GM12864 (cell line): ENCODE data around the gene E2F4.

ENCODE experiments used
- DNase-seq: peaks from one replicate; pipeline ENCODE4 v3.0.0-alpha.2; 2011; ENCODE audit warnings: low read depth
- H3K4me3 ChIP-seq: 2 replicates; pipeline ENCODE4 v1.5.1; 2011; ENCODE audit warnings: mild to moderate bottlenecking, low read depth, low read length, control low read depth
- CTCF ChIP-seq: IDR thresholded peaks from 2 replicates; pipeline ENCODE4 v1.5.1; 2011; ENCODE audit warnings: low read depth, mild to moderate bottlenecking, moderate library complexity, low read length, control low read depth, inconsistent platforms; ENCODE audit errors: missing control alignments

E2F4 gene

GRCh38 chr16:67164599-67165061 lies 27.3 kb upstream of the E2F4 start, which contains the start of gene HSF4:
Gene HSF4 (plus strand): TSS chr16:67164745. CDS start chr16:67164812, 67 bp downstream.
- H3K4me3 ChIP-seq: peak within 1 kb of the TSS; percentile 42
- DNase-seq: no peak
- TF ChIP-seq CTCF: no peak

DNA sequence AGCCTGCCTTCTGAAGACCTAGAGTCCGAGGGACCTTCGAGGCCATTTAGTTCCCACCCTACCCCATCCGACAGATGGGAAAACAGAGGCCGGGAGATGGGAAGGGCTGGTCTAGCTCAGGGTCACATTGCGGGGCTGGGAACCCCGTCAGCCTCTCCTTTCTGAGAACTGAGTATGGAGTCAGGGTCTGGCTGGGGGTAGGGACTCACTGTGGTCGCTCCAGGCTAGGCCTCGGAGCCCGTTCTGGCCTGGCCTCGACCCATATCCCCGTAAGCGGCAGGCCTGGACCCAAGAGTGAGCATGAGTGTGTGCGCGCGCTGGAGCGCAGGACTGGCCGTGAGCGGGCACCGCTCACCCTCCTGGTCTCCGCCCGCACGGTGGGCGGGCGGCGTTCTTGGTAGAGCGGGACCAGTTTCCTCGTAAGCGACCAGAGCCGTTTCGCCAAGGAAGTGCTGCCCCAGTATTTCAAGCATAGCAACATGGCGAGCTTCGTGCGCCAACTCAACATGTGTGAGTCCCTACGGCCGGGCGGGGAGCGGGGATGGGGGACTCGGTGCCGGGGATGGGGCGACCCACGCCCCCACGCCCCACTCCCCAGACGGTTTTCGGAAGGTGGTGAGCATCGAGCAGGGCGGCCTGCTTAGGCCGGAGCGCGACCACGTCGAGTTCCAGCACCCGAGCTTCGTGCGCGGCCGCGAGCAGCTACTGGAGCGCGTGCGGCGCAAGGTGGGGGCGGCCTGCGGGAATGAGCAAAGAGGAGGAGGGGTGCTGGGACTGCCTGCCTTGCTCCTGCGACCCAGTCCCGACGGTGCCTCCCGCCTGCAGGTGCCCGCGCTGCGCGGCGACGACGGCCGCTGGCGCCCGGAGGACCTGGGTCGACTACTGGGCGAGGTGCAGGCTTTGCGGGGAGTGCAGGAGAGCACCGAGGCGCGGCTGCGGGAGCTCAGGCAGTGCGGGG lies 26.6 kb upstream of the E2F4 start:
- no peak for DNase-seq
- H3K4me3 ChIP-seq: no peak overlapping the region
- TF ChIP-seq CTCF: no peak

- no peak for DNase-seq
- no peak overlapping the region for H3K4me3 ChIP-seq
- no peak for TF ChIP-seq CTCF
Measured at GRCh38 chr16:67166110-67166547, 25.8 kb upstream of the E2F4 start.

DNA sequence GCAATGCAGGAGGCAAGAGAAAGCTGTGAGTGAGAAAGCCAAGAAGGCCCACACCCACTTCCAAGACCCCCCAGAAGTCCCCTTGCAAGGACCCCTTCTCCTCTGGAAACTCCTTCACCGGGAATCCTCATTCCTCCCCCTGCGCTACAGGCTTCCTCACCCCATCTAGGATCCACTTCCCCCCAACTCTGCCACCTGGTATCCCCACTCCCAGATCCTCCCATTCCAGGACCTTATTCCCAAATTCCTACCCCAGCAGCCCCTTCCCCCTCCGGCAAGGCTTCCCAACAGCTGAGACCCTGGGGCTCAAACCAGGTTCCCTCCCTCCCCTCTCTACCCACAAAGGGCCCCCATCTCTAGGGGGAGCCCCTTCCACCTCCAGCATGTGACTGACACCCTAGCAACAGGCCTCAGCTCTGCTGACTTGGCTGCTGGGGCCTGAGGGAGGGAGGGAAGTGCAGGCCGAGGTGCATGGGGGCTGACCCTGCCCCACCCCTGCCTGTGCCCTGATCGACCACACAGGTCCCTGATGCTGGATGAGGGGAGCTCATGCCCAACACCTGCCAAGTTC lies 25.3 kb upstream of the E2F4 start:
- no peak for TF ChIP-seq CTCF
- H3K4me3 ChIP-seq: no peak overlapping the region

DNA sequence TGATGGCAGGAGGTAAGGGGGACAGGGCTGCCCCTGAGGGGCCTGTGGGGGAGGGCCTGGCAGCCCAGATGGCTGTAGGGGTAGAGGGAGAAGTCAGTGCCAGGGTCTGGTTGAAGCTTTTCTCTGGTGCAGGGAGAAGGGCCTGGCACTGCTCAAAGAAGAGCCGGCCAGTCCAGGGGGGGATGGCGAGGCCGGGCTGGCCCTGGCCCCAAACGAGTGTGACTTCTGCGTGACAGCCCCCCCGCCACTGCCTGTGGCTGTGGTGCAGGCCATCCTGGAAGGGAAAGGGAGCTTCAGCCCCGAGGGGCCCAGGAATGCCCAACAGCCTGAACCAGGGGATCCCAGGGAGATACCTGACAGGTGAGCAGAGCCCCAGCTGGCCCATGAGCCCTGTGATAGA lies 24.4 kb upstream of the E2F4 start:
- no peak for DNase-seq
- TF ChIP-seq CTCF: no peak

More for the DNA sequence above, 25.3 kb upstream of the E2F4 start:
- no peak for DNase-seq

GRCh38 chr16:67169011-67169451 lies 22.9 kb upstream of the E2F4 start:
- no peak overlapping the region for H3K4me3 ChIP-seq
- TF ChIP-seq CTCF: no peak
- no peak for DNase-seq

More for the DNA sequence above, 24.4 kb upstream of the E2F4 start:
- H3K4me3 ChIP-seq: no peak overlapping the region
